Measurements from ENCODE around the gene PASK.

- TF ChIP-seq, protein P1, sequence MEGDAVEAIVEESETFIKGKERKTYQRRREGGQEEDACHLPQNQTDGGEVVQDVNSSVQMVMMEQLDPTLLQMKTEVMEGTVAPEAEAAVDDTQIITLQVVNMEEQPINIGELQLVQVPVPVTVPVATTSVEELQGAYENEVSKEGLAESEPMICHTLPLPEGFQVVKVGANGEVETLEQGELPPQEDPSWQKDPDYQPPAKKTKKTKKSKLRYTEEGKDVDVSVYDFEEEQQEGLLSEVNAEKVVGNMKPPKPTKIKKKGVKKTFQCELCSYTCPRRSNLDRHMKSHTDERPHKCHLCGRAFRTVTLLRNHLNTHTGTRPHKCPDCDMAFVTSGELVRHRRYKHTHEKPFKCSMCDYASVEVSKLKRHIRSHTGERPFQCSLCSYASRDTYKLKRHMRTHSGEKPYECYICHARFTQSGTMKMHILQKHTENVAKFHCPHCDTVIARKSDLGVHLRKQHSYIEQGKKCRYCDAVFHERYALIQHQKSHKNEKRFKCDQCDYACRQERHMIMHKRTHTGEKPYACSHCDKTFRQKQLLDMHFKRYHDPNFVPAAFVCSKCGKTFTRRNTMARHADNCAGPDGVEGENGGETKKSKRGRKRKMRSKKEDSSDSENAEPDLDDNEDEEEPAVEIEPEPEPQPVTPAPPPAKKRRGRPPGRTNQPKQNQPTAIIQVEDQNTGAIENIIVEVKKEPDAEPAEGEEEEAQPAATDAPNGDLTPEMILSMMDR (IDR thresholded peaks at IDR 0.05), result no peak
- TF ChIP-seq POLR2AphosphoS5 (IDR thresholded peaks at IDR 0.05) (no peak), POLR2A (IDR thresholded peaks at IDR 0.05) (no peak)
Observed at GRCh38 chr2:241197947-241198346, 48.7 kb upstream of the PASK start.

Data from sigmoid colon (tissue), 4 donors.